Panc1 (cell line): ENCODE data around the gene SERTAD1. TPM values are rescaled to one million over a fixed set of nuclear protein-coding genes. Genes with fewer than 3 reads are reported as not detected.

ENCODE experiments used
- ATAC-seq: fragments of 200-7000 bp; cut with Tn5 transposase; 2 replicates; pipeline ENCODE4 v1.9.1; 2020; ENCODE audit warnings: mild to moderate bottlenecking, moderate library complexity
- BruUV-seq: library from RNA; stranded (reverse); fragments of 400-500 nt; replicated peaks from 2 replicates; lab custom pipeline; 2021; lab: Mats Ljungman, UMichigan
- CTCF ChIA-PET: fragments of 300-600 bp; sonication (Branson Sonifier 250); formaldehyde crosslinking; loops from one replicate; lab custom pipeline; 2022; ENCODE audit warnings: antibody characterized with exemption; lab: Charles Lee
- POLR2A ChIA-PET: fragments of 300-600 bp; sonication (Branson Sonifier 250); formaldehyde crosslinking; loops from one replicate; lab custom pipeline; 2022; ENCODE audit warnings: antibody characterized with exemption; lab: Charles Lee
- DNase-seq: peaks from one replicate; pipeline ENCODE4 v3.0.0-alpha.2; 2010; ENCODE audit warnings: low read depth, low spot score
- H3K27ac ChIP-seq: 2 replicates; pipeline ENCODE4 v1.5.1; 2011; ENCODE audit warnings: mild to moderate bottlenecking, low read length, inconsistent platforms
- H3K27me3 ChIP-seq: fragments of 200-500 bp; sonication (Bioruptor generic); 2 replicates; pipeline ENCODE4 v1.6.0; 2014; ENCODE audit warnings: low read length, inconsistent platforms; ENCODE audit not compliant: control insufficient read depth, insufficient read depth
- H3K36me3 ChIP-seq: fragments of 200-500 bp; sonication (Bioruptor generic); 2 replicates; pipeline ENCODE4 v1.5.1; 2014; ENCODE audit warnings: inconsistent platforms, mild to moderate bottlenecking, low read length, moderate library complexity; ENCODE audit not compliant: control insufficient read depth, insufficient read depth
- H3K4me1 ChIP-seq: 2 replicates; pipeline ENCODE4 v1.5.1; 2011; ENCODE audit warnings: inconsistent platforms, mild to moderate bottlenecking, low read length, moderate library complexity; ENCODE audit not compliant: control insufficient read depth, insufficient read depth
- H3K4me3 ChIP-seq, 2 experiments: 2 replicates each; pipeline ENCODE4 v1.5.1; 2011 to 2012; ENCODE audit warnings: low read depth in 2 of 2, low read length in 2 of 2, mild to moderate bottlenecking in 2 of 2, inconsistent platforms in 1 of 2, moderate library complexity in 1 of 2
- H3K9me3 ChIP-seq: fragments of 200-500 bp; sonication (Bioruptor generic); 2 replicates; pipeline ENCODE4 v1.5.1; 2014; ENCODE audit warnings: low read depth, mild to moderate bottlenecking, inconsistent platforms, low read length, moderate library complexity; ENCODE audit not compliant: control insufficient read depth, insufficient read depth
- CTCF ChIP-seq: fragments of 450-650 bp; IDR thresholded peaks from 2 replicates; pipeline ENCODE4 v1.5.1; 2017; ENCODE audit warnings: mild to moderate bottlenecking
- POLR2AphosphoS5 ChIP-seq: IDR thresholded peaks from 2 replicates; pipeline ENCODE4 v1.6.1; 2012; ENCODE audit warnings: mild to moderate bottlenecking, low read depth, low read length, moderate library complexity
- REST ChIP-seq, 2 experiments: IDR thresholded peaks; 2 replicates each; pipeline ENCODE4 v1.6.1; 2011 to 2012; ENCODE audit warnings: low read depth in 2 of 2, control low read depth in 1 of 2, low read length in 1 of 2, mild to moderate bottlenecking in 1 of 2, moderate library complexity in 1 of 2; ENCODE audit not compliant: insufficient read depth in 1 of 2
- SIN3A ChIP-seq: IDR thresholded peaks from 2 replicates; pipeline ENCODE4 v1.6.1; 2012; ENCODE audit warnings: low read depth, mild to moderate bottlenecking, low read length, moderate library complexity, borderline replicate concordance; ENCODE audit not compliant: insufficient read depth
- TCF7L2 ChIP-seq: IDR thresholded peaks from 2 replicates; pipeline ENCODE4 v1.6.1; 2011; ENCODE audit warnings: mild to moderate bottlenecking, low read depth, low read length, inconsistent platforms
- in situ Hi-C: cut with HindIII; loops from 2 replicates; pipeline ENCODE4 v1.10.0; 2016; ENCODE audit warnings: low sequenced_read_pairs, low pct_unique_long_range_greater_than_20kb
- intact Hi-C: fragments of 100-400 bp; cut with micrococcal nuclease; formaldehyde crosslinking; loops from one replicate; pipeline ENCODE4 v1.10.0; 2022; ENCODE audit not compliant: unreplicated experiment
- total RNA-seq: library from RNA; stranded (reverse); gene quantifications from one replicate; pipeline ENCODE4 v1.2.1, GENCODE V29; 2021; ENCODE audit not compliant: unreplicated experiment

SERTAD1 gene
- total RNA-seq, 1 experiment from 2014 or later: 13.4 TPM

- in situ Hi-C loops: no loop called here
- TSS peak; percentile 80 for BruUV-seq
- intact Hi-C loops: no loop called here
Observed at GRCh38 chr19:40377876-40378385, 47.9 kb downstream of the SERTAD1 start.

GRCh38 chr19:40376286-40376862, 49.4 kb downstream of the SERTAD1 start:
- in situ Hi-C loops (no loop called here), intact Hi-C loops (no loop called here)
- no peaks in the 10 kb centered on the region for H3K9me3 ChIP-seq
- BruUV-seq: no TSS peak
- no peaks in the 10 kb centered on the region for H3K36me3 ChIP-seq
- no peak for ATAC-seq
- TF ChIP-seq CTCF: no peak
- no peak for TF ChIP-seq TCF7L2
- no peak for TF ChIP-seq POLR2AphosphoS5
- TF ChIP-seq SIN3A: no peak
- no peak for TF ChIP-seq REST (IDR thresholded peaks at IDR 0.05; ENCODE audit: insufficient read depth in 1 of 2, low read depth in 2 of 2, low read length in 1 of 2)
- H3K4me1 ChIP-seq: no peaks in the 10 kb centered on the region
- ChIA-PET POLR2A (interaction anchor here (0.6 kb wide), 1 partner anchor 16 kb away, joined by 3 read pairs; no protein-coding TSS in a partner anchor), CTCF (no interaction called here)
- no peak overlapping the region for H3K4me3 ChIP-seq
- no peaks in the 10 kb centered on the region for H3K27me3 ChIP-seq
- no peak overlapping the region for H3K27ac ChIP-seq
- no peak for DNase-seq

More at GRCh38 chr19:40377876-40378385, 47.9 kb downstream of the SERTAD1 start:
- Histone ChIP-seq H3K27ac (no peak overlapping the region), H3K9me3 (no peaks in the 10 kb centered on the region), H3K4me3 (no peak overlapping the region), H3K36me3 (no peaks in the 10 kb centered on the region), H3K27me3 (no peaks in the 10 kb centered on the region), H3K4me1 (no peaks in the 10 kb centered on the region)
- ChIA-PET CTCF (no interaction called here), POLR2A (no interaction called here)
- no peak for DNase-seq
- TF ChIP-seq TCF7L2 (no peak), CTCF (no peak), SIN3A (no peak), REST (IDR thresholded peaks at IDR 0.05; ENCODE audit: insufficient read depth in 1 of 2, low read depth in 2 of 2, low read length in 1 of 2) (no peak), POLR2AphosphoS5 (no peak)
- ATAC-seq: no peak
